ENCODE data around the gene POLA1. TPM values are rescaled to one million over a fixed set of nuclear protein-coding genes. Genes with fewer than 3 reads are reported as not detected.

The POLA1 gene
- total and polyA plus RNA-seq, 2 of the 4 experiments (the other 2 are of a cell fraction) = 4.0 to 15.1 TPM

DNA sequence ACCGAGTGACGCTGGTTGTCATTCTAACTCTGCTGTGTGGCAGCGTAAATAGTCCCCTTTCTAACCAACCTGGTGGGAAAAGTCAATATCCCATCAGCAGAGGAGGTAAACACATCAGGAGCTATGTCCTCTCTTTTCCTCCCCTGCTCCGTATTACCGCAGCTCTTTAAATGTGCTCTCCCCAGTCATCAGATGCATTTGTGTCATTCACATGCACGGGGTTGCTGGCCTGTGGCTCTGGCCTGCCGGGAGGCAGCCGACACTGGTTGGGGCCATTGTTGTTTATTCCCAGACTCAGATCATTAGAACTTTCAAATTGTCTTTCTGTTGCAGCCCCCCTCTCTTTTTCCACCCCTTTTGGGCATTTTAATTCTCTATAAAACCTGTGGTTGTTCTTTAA is 300.2 kb downstream of the POLA1 start:
- intact Hi-C loops (cut with micrococcal nuclease) = no loop called here
- ChIA-PET POLR2A (ENCODE audit: unreplicated experiment) (no interaction called here), CTCF (no interaction called here)
- H2AFZ ChIP-seq (replicated peaks; ENCODE audit: low read length, poor library complexity) = no peak overlapping the region
- H3K27me3 ChIP-seq (ENCODE audit: control insufficient read depth, insufficient read depth, low read length) = peaks cover 1% of the 10 kb centered on the region; the same call in 1 of the 2 replicates
- no peak overlapping the region for H3K4me2 ChIP-seq (ENCODE audit: low read depth, low read length)
- DNase-seq (no peak), ATAC-seq (ENCODE audit: low read depth) (no peak)
- no peak overlapping the region for H2AK9ac ChIP-seq (replicated peaks; ENCODE audit: low read depth, low read length, poor library complexity)
- H4K91ac ChIP-seq (ENCODE audit: insufficient read depth, low read depth, low read length) = no peak overlapping the region
- no peaks in the 10 kb centered on the region for H4K20me1 ChIP-seq (ENCODE audit: insufficient read depth, low read length)
- dilution Hi-C loops (cut with HindIII; ENCODE audit: low sequenced_read_pairs, unreplicated experiment) = no loop called here
- BruUV-seq (replicated peaks) = no TSS peak
- no peak overlapping the region for H3K27ac ChIP-seq (ENCODE audit: insufficient read depth, low read length)
- no peak overlapping the region for H3K9ac ChIP-seq (ENCODE audit: low read depth, low read length)
- no peaks in the 10 kb centered on the region for H3K36me3 ChIP-seq (ENCODE audit: control insufficient read depth, insufficient read depth, low read length)
- H2BK120ac ChIP-seq (ENCODE audit: low read depth, low read length) = no peak overlapping the region
- H3K56ac ChIP-seq (ENCODE audit: extremely low read depth, insufficient read depth, low read length) = no peak overlapping the region
- H2BK20ac ChIP-seq (ENCODE audit: low read depth, low read length) = no peak overlapping the region
- no peaks in the 10 kb centered on the region for H3K9me3 ChIP-seq (ENCODE audit: control insufficient read depth, insufficient read depth, low read length)
- H4K5ac ChIP-seq (ENCODE audit: low read depth, low read length) = no peak overlapping the region
- no peak overlapping the region for H3K23ac ChIP-seq (ENCODE audit: low read depth, low read length)
- no peak overlapping the region for H3K4me3 ChIP-seq (ENCODE audit: insufficient read depth, low read depth, low read length)
- H4K8ac ChIP-seq (ENCODE audit: low read depth in 2 of 2, low read length in 2 of 2) = no peak overlapping the region
- H2BK15ac ChIP-seq (ENCODE audit: low read depth, low read length) = no peak overlapping the region
- H3K9me1 ChIP-seq (ENCODE audit: insufficient read depth, low read length) = no peaks in the 10 kb centered on the region
- no peaks in the 10 kb centered on the region for H3K79me1 ChIP-seq (ENCODE audit: low read depth in 1 of 2, low read length in 2 of 2)
- H3K4ac ChIP-seq (ENCODE audit: low read depth, low read length) = no peak overlapping the region
- 83% methylated on average over 2 of the region's 8 CpGs; no CpG with 5 or more reads in 1 of the 2 experiments for WGBS, 2 experiments (ENCODE audit: extremely low coverage in 2 of 2, insufficient read length in 1 of 2)
- no peak for TF ChIP-seq MAFK (IDR thresholded peaks at IDR 0.05; ENCODE audit: low read depth, low read length)
- no peak for TF ChIP-seq MXI1 (IDR thresholded peaks at IDR 0.05; ENCODE audit: borderline replicate concordance, low read depth, low read length)
- TF ChIP-seq, protein P1, sequence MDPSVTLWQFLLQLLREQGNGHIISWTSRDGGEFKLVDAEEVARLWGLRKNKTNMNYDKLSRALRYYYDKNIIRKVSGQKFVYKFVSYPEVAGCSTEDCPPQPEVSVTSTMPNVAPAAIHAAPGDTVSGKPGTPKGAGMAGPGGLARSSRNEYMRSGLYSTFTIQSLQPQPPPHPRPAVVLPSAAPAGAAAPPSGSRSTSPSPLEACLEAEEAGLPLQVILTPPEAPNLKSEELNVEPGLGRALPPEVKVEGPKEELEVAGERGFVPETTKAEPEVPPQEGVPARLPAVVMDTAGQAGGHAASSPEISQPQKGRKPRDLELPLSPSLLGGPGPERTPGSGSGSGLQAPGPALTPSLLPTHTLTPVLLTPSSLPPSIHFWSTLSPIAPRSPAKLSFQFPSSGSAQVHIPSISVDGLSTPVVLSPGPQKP (IDR thresholded peaks at IDR 0.05; ENCODE audit: borderline replicate concordance, low read depth, low read length) = no peak
- TF ChIP-seq RFX5 (IDR thresholded peaks at IDR 0.05; ENCODE audit: low read depth, low read length) = no peak
- TF ChIP-seq, protein P2, sequence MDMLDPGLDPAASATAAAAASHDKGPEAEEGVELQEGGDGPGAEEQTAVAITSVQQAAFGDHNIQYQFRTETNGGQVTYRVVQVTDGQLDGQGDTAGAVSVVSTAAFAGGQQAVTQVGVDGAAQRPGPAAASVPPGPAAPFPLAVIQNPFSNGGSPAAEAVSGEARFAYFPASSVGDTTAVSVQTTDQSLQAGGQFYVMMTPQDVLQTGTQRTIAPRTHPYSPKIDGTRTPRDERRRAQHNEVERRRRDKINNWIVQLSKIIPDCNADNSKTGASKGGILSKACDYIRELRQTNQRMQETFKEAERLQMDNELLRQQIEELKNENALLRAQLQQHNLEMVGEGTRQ (IDR thresholded peaks at IDR 0.05; ENCODE audit: low read depth, low read length) = no peak
- TF ChIP-seq, protein P3, sequence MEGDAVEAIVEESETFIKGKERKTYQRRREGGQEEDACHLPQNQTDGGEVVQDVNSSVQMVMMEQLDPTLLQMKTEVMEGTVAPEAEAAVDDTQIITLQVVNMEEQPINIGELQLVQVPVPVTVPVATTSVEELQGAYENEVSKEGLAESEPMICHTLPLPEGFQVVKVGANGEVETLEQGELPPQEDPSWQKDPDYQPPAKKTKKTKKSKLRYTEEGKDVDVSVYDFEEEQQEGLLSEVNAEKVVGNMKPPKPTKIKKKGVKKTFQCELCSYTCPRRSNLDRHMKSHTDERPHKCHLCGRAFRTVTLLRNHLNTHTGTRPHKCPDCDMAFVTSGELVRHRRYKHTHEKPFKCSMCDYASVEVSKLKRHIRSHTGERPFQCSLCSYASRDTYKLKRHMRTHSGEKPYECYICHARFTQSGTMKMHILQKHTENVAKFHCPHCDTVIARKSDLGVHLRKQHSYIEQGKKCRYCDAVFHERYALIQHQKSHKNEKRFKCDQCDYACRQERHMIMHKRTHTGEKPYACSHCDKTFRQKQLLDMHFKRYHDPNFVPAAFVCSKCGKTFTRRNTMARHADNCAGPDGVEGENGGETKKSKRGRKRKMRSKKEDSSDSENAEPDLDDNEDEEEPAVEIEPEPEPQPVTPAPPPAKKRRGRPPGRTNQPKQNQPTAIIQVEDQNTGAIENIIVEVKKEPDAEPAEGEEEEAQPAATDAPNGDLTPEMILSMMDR (conservative IDR thresholded peaks at IDR 0.05; ENCODE audit: low read depth, low read length) = no peak
- TF ChIP-seq POLR2A (IDR thresholded peaks at IDR 0.05; ENCODE audit: low read depth, low read length) = no peak
- no peak for TF ChIP-seq NFE2L2 (IDR thresholded peaks at IDR 0.05; ENCODE audit: low read depth, low read length)
- no peak for TF ChIP-seq BHLHE40 (IDR thresholded peaks at IDR 0.05; ENCODE audit: low read depth, low read length)
- TF ChIP-seq RAD21 (IDR thresholded peaks at IDR 0.05; ENCODE audit: low read length) = no peak
- TF ChIP-seq RCOR1 (IDR thresholded peaks at IDR 0.05; ENCODE audit: insufficient replicate concordance, low read length) = no peak
- no peak for TF ChIP-seq CHD1 (IDR thresholded peaks at IDR 0.05; ENCODE audit: low read depth, low read length)
- TF ChIP-seq MAZ (IDR thresholded peaks at IDR 0.05; ENCODE audit: borderline replicate concordance, low read depth, low read length) = no peak
- TF ChIP-seq CEBPB (IDR thresholded peaks at IDR 0.05; ENCODE audit: low read depth, low read length) = no peak
- TF ChIP-seq SMC3 (IDR thresholded peaks at IDR 0.05; ENCODE audit: low read depth, low read length) = no peak
- no peak for TF ChIP-seq FOS (IDR thresholded peaks at IDR 0.05; ENCODE audit: low read depth, low read length)
- H2AK5ac ChIP-seq (ENCODE audit: low read depth, low read length) = no peak overlapping the region
- in situ Hi-C loops (cut with MboI; ENCODE audit: low sequenced_read_pairs) = no loop called here
- H3K4me1 ChIP-seq (ENCODE audit: control insufficient read depth, insufficient read depth, low read length) = no peaks in the 10 kb centered on the region
- H3K18ac ChIP-seq (ENCODE audit: low read depth, low read length) = no peak overlapping the region
- no peak overlapping the region for H3K14ac ChIP-seq (replicated peaks; ENCODE audit: low read depth, low read length)
- H2BK5ac ChIP-seq (ENCODE audit: low read depth, low read length, poor library complexity, severe bottlenecking) = no peak overlapping the region

Measured in IMR-90 (cell line).